PC-9 (cell line): ENCODE data around the gene SALL3. TPM values are rescaled to one million over a fixed set of nuclear protein-coding genes. Genes with fewer than 3 reads are reported as not detected.

Experiments used
- Bru-seq: library from RNA; stranded (reverse); fragments of 400-500 nt; gene quantifications from one replicate; lab custom pipeline; 2021; lab: Mats Ljungman, UMichigan
- BruChase-seq, 2 experiments: library from RNA; stranded (reverse); fragments of 400-500 nt; gene quantifications; one replicate each; lab custom pipeline; 2021; lab: Mats Ljungman, UMichigan
- BruUV-seq: library from RNA; stranded (reverse); fragments of 400-500 nt; replicated peaks from 2 replicates; lab custom pipeline; 2021; lab: Mats Ljungman, UMichigan
- CTCF ChIA-PET: fragments of 300-600 bp; sonication (Branson Sonifier 250); formaldehyde crosslinking; loops from one replicate; lab custom pipeline; 2022; ENCODE audit warnings: antibody characterized with exemption; lab: Charles Lee
- POLR2A ChIA-PET: fragments of 300-600 bp; sonication (Branson Sonifier 250); formaldehyde crosslinking; loops from one replicate; lab custom pipeline; 2022; ENCODE audit warnings: antibody characterized with exemption; ENCODE audit not compliant: unreplicated experiment; lab: Charles Lee
- DNase-seq, 2 experiments: peaks; one replicate each; pipeline versions ENCODE4 v3.0.0 to v3.0.0-alpha.2; 2015 to 2022; ENCODE audit warnings: mixed read lengths in 1 of 2
- H2AFZ ChIP-seq: fragments of 200-600 bp; sonication (generic); 2 replicates; pipeline ENCODE4 v1.8.1; 2017; ENCODE audit warnings: antibody characterized with exemption
- H3F3A ChIP-seq: fragments of 200-600 bp; sonication (generic); 2 replicates; pipeline ENCODE4 v1.8.1; 2017; ENCODE audit warnings: antibody characterized with exemption, mild to moderate bottlenecking, low read depth; ENCODE audit not compliant: insufficient read depth
- H3K27ac ChIP-seq: fragments of 200-600 bp; sonication (generic); 2 replicates; pipeline ENCODE4 v1.6.1; 2016; ENCODE audit warnings: mixed run types
- H3K27me3 ChIP-seq: fragments of 200-600 bp; sonication (generic); 2 replicates; pipeline ENCODE4 v1.6.1; 2016; ENCODE audit warnings: low read depth, mixed run types; ENCODE audit not compliant: insufficient read depth
- H3K36me3 ChIP-seq: fragments of 200-600 bp; sonication (generic); 2 replicates; pipeline ENCODE4 v1.6.1; 2016; ENCODE audit warnings: low read depth, mixed run types
- H3K4me1 ChIP-seq: fragments of 200-600 bp; sonication (generic); replicated peaks from 2 replicates; pipeline ENCODE4 v1.6.1; 2016; ENCODE audit warnings: mixed run types; ENCODE audit not compliant: insufficient read depth
- H3K4me2 ChIP-seq: fragments of 200-600 bp; sonication (generic); 2 replicates; pipeline ENCODE4 v1.6.1; 2017; ENCODE audit warnings: mixed run types
- H3K4me3 ChIP-seq: fragments of 200-600 bp; sonication (generic); 2 replicates; pipeline ENCODE4 v1.6.1; 2016; ENCODE audit warnings: mixed run types
- H3K79me2 ChIP-seq: fragments of 200-600 bp; sonication (generic); 2 replicates; pipeline ENCODE4 v1.6.1; 2017; ENCODE audit warnings: low read depth, mixed run types
- H3K9me2 ChIP-seq: fragments of 200-600 bp; sonication (generic); 2 replicates; pipeline ENCODE4 v1.8.1; 2017; ENCODE audit warnings: mild to moderate bottlenecking; ENCODE audit not compliant: insufficient read depth
- H3K9me3 ChIP-seq: fragments of 200-600 bp; sonication (generic); 2 replicates; pipeline ENCODE4 v1.8.1; 2016; ENCODE audit warnings: low read depth; ENCODE audit not compliant: insufficient read depth
- H4K20me1 ChIP-seq: fragments of 200-600 bp; sonication (generic); 2 replicates; pipeline ENCODE4 v1.8.1; 2017; ENCODE audit not compliant: insufficient read depth
- CTCF ChIP-seq: fragments of 200-600 bp; sonication (generic); conservative IDR thresholded peaks from 2 replicates; pipeline ENCODE4 v1.6.1; 2017; ENCODE audit warnings: mixed run types, antibody characterized with exemption, mild to moderate bottlenecking, moderate library complexity
- EZH2 ChIP-seq: fragments of 200-600 bp; sonication (generic); IDR thresholded peaks from 2 replicates; pipeline ENCODE4 v1.8.0; 2017; ENCODE audit warnings: antibody characterized with exemption, low read depth
- intact Hi-C: fragments of 100-400 bp; cut with micrococcal nuclease; formaldehyde crosslinking; loops from one replicate; pipeline ENCODE4 v1.10.0; 2022; ENCODE audit not compliant: unreplicated experiment
- long read RNA-seq: library from polyadenylated mRNA; stranded (forward); transcript quantifications from one replicate; pipeline ENCODE4 v2.0.0, GENCODE V29; 2022
- total RNA-seq: library from RNA; stranded (reverse); gene quantifications from 2 replicates; pipeline ENCODE4 v1.2.3, GENCODE V29; 2021

Gene SALL3
- not detected in 2 replicates for total RNA-seq
- not detected for Bru-seq, nascent RNA
- not detected for BruChase-seq, experiment 1, labeled RNA remaining after a 2-hour chase
- not detected for BruChase-seq, experiment 2, labeled RNA remaining after a 6-hour chase
- long read RNA-seq: 0 reads

DNA sequence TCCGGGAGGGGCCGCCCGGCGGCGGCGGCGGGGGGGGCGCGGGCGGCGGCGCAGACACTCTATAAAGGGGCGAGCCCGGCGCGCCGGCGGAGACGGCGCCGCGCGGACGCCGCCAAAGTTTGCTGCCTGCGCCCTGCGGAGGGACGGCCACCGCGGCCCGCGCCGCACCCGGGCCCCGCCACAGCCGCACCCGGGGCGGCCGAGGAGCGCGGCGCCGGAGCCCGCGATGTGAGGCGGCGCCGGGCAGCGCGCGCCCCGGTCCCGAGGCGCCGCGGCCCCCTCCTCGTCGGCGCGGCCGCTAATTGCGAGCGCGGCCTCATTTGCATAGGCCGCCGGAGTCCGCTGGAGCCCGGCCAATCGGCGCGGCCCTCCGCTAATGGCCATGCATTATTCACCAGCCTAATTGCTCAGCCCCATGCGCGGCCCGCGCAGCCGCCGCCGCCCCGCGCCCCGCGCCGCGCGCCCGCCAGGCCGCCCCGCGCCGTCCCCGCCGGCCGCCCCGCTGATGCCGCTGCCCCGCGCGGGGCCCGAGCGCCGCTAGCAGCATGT lies at the start of gene SALL3:
SALL3 (plus strand) TSS at position 89 of the 549 bp plus-strand sequence; CDS start at position 546, 457 bp downstream.
- Histone ChIP-seq H3K4me2 (no peak within 1 kb of the TSS), H3K27ac (no peak within 1 kb of the TSS), H3K27me3 (peaks cover 21% of the 10 kb centered on the region), H3K9me3 (no peaks in the 10 kb centered on the region), H3K9me2 (no peaks in the 10 kb centered on the region), H3K4me1 (no peaks in the 10 kb centered on the region), H3F3A (no peaks in the 10 kb centered on the region), H2AFZ (no peak within 1 kb of the TSS), H3K36me3 (no peaks in the 10 kb centered on the region), H4K20me1 (no peaks in the 10 kb centered on the region), H3K4me3 (no peak within 1 kb of the TSS), H3K79me2 (no peaks in the 10 kb centered on the region)
- no peak for DNase-seq
- no TSS peak for BruUV-seq
- CTCF ChIA-PET: no interaction called here
- POLR2A ChIA-PET: no interaction called here
- intact Hi-C loops: loop anchor here (10.0 kb wide), 1 partner anchor 265 kb away; no protein-coding TSS in a partner anchor
- no peak for TF ChIP-seq EZH2
- TF ChIP-seq CTCF: no peak

DNA sequence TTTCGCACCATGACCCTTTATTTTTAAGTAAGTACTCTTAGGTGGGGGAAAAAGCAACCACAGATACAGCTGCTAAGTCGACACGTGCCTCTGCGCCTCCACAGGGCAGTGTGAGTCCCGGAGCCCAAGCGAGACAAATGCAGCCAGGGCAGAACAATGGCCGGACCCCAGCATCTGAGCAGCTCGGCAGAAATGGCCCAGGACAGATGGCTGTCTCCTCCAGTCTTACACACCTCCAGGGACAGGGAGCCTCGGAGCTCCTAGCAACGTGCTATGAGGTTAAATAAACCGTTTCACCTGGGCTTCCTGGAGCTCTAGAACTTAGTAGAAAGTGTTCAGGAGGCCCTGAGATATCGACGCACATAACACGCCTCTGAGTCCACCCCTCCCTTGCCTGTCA lies 47.3 kb upstream of the SALL3 start:
- ChIA-PET CTCF (no interaction called here), POLR2A (interaction anchor here (0.6 kb wide), 1 partner anchor 373 kb away, joined by 3 read pairs; no protein-coding TSS in a partner anchor)
- Histone ChIP-seq H3K9me2 (no peaks in the 10 kb centered on the region), H3K27ac (no peak overlapping the region), H3K27me3 (peaks cover 100% of the 10 kb centered on the region), H4K20me1 (no peaks in the 10 kb centered on the region), H2AFZ (no peak overlapping the region), H3K4me3 (no peak overlapping the region), H3K79me2 (no peaks in the 10 kb centered on the region), H3K36me3 (no peaks in the 10 kb centered on the region), H3F3A (no peaks in the 10 kb centered on the region), H3K4me1 (no peaks in the 10 kb centered on the region), H3K9me3 (no peaks in the 10 kb centered on the region), H3K4me2 (no peak overlapping the region)
- no peak for TF ChIP-seq CTCF
- intact Hi-C loops: no loop called here
- DNase-seq: no peak
- no TSS peak for BruUV-seq

DNA sequence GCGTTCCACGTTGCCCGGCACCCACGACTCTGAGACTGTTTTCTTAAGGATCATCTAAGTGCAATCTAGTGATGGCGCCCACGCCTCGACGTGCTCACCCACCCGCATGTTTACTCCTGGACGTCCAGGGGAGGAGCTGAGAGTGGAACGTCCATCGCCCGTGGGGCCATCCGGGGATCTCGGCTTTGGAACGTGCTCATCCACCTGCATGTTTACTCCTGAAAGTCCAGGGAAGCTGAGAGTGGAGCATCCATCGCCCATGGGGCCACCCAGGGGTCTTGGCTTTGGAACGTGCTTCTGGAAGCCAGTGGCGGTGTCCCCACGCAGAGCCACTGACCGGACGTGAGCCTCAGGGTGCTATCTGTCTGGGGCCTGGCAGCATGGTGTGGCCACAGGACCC lies 45.6 kb upstream of the SALL3 start:
- CTCF ChIA-PET: no interaction called here
- H3K27ac ChIP-seq: no peak overlapping the region
- BruUV-seq: no TSS peak
- TF ChIP-seq CTCF: no peak
- no peak for TF ChIP-seq EZH2
- intact Hi-C loops: no loop called here
- H3K9me2 ChIP-seq: no peaks in the 10 kb centered on the region
- no peaks in the 10 kb centered on the region for H3K4me1 ChIP-seq
- peaks cover 100% of the 10 kb centered on the region for H3K27me3 ChIP-seq
- H3K4me2 ChIP-seq: no peak overlapping the region
- no peaks in the 10 kb centered on the region for H3K79me2 ChIP-seq
- DNase-seq: no peak
- no peaks in the 10 kb centered on the region for H3F3A ChIP-seq
- no peaks in the 10 kb centered on the region for H3K9me3 ChIP-seq
- no peak overlapping the region for H3K4me3 ChIP-seq
- no peaks in the 10 kb centered on the region for H4K20me1 ChIP-seq
- POLR2A ChIA-PET: no interaction called here
- H3K36me3 ChIP-seq: no peaks in the 10 kb centered on the region
- no peak overlapping the region for H2AFZ ChIP-seq
